ENCODE data around the gene RIMS4.

Gene RIMS4

DNA sequence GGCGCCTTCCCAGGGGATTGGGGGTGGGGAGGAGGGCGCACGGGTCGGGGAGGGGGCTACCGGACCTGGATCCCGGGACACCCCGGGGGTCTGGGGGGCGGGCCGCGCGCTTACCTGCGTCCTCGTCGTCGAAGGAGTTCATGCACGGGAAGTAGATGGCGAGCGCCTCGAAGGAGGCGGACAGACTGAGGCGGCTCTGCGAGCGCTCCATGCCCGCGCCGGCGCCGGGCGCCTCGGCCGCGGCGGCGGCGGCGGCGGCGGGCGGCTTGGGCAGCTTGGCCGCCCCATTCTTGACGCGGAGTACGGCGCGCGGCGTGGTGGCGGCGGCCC, 320 bp downstream of the RIMS4 start:
- Histone ChIP-seq H3K4me3 (ENCODE audit: low read depth in 1 of 2, low read length in 2 of 2) (no peak overlapping the region), H3K27me3 (ENCODE audit: insufficient read depth, low read length, poor library complexity) (peaks cover 7% of the 10 kb centered on the region), H2AFZ (ENCODE audit: low read depth, low read length) (no peak overlapping the region), H3K79me2 (ENCODE audit: insufficient read depth, low read length) (no peaks in the 10 kb centered on the region), H3K9me3 (ENCODE audit: insufficient read depth, low read length, severe bottlenecking) (no peaks in the 10 kb centered on the region), H3K36me3 (ENCODE audit: insufficient read depth, low read length) (no peaks in the 10 kb centered on the region), H3K4me1 (ENCODE audit: insufficient read depth, low read length) (no peaks in the 10 kb centered on the region), H4K20me1 (ENCODE audit: insufficient read depth, low read length) (no peaks in the 10 kb centered on the region), H3K4me2 (ENCODE audit: insufficient read depth, low read length) (no peak overlapping the region), H3K9ac (ENCODE audit: low read depth, low read length) (no peak overlapping the region), H3K27ac (ENCODE audit: low read length) (no peak overlapping the region)
- no peak for DNase-seq
- no peak for TF ChIP-seq EZH2 (IDR thresholded peaks at IDR 0.05; ENCODE audit: borderline replicate concordance, low read depth, low read length, severe bottlenecking)
- TF ChIP-seq, protein P1, sequence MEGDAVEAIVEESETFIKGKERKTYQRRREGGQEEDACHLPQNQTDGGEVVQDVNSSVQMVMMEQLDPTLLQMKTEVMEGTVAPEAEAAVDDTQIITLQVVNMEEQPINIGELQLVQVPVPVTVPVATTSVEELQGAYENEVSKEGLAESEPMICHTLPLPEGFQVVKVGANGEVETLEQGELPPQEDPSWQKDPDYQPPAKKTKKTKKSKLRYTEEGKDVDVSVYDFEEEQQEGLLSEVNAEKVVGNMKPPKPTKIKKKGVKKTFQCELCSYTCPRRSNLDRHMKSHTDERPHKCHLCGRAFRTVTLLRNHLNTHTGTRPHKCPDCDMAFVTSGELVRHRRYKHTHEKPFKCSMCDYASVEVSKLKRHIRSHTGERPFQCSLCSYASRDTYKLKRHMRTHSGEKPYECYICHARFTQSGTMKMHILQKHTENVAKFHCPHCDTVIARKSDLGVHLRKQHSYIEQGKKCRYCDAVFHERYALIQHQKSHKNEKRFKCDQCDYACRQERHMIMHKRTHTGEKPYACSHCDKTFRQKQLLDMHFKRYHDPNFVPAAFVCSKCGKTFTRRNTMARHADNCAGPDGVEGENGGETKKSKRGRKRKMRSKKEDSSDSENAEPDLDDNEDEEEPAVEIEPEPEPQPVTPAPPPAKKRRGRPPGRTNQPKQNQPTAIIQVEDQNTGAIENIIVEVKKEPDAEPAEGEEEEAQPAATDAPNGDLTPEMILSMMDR (IDR thresholded peaks at IDR 0.05; ENCODE audit: borderline replicate concordance, extremely low read depth, low read length, poor library complexity, severe bottlenecking): no peak
- ATAC-seq (ENCODE audit: insufficient read depth, low read depth): no peak

DNA sequence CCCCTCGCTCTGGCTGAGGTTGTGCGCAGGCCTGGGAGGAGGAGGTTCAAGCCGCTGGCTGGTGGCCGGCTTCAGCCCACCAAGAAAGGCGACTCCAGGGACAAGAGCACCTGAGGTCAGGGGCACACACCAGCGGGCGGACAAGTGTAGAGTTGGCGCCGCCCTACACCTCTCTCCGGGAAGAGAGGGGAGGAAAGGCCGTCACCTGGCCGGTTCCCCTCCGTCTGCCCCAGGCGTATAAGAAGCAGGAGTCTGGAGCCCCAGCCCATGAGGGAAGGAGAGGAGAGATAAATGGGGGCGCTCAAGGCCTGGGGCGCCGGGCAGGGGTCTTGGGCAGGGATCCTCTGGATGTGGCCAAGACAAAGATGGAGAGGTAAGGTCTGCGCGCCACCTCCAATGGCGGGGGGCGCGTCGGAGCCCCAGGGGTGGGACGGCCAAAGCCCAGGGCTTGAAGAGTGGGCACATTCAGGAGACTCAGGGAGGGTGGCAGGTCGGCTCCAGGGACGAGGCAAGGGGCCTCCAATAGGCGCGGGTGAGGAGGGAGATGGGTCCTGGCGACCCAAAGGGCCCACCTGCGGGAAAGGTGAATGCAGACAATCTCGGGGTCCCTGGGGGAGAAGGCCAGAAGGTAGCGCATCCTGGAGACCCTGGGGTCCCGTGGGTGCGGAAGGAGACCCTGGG, 826 bp downstream of the RIMS4 start:
- no peaks in the 10 kb centered on the region for H3K36me3 ChIP-seq (ENCODE audit: insufficient read depth, low read length)
- H2AFZ ChIP-seq (ENCODE audit: low read depth, low read length): no peak overlapping the region
- H3K4me1 ChIP-seq (ENCODE audit: insufficient read depth, low read length): no peaks in the 10 kb centered on the region
- H3K9ac ChIP-seq (ENCODE audit: low read depth, low read length): no peak overlapping the region
- H3K4me2 ChIP-seq (ENCODE audit: insufficient read depth, low read length): no peak overlapping the region
- H3K4me3 ChIP-seq (ENCODE audit: low read depth in 1 of 2, low read length in 2 of 2): no peak overlapping the region
- H3K27me3 ChIP-seq (ENCODE audit: insufficient read depth, low read length, poor library complexity): peaks cover 8% of the 10 kb centered on the region
- TF ChIP-seq EZH2 (IDR thresholded peaks at IDR 0.05; ENCODE audit: borderline replicate concordance, low read depth, low read length, severe bottlenecking): no peak
- TF ChIP-seq, protein P1 (IDR thresholded peaks at IDR 0.05; ENCODE audit: borderline replicate concordance, extremely low read depth, low read length, poor library complexity, severe bottlenecking): no peak
- no peak for ATAC-seq (ENCODE audit: insufficient read depth, low read depth)
- no peaks in the 10 kb centered on the region for H3K79me2 ChIP-seq (ENCODE audit: insufficient read depth, low read length)
- no peaks in the 10 kb centered on the region for H3K9me3 ChIP-seq (ENCODE audit: insufficient read depth, low read length, severe bottlenecking)
- DNase-seq: no peak
- H4K20me1 ChIP-seq (ENCODE audit: insufficient read depth, low read length): no peaks in the 10 kb centered on the region
- H3K27ac ChIP-seq (ENCODE audit: low read length): no peak overlapping the region

DNA sequence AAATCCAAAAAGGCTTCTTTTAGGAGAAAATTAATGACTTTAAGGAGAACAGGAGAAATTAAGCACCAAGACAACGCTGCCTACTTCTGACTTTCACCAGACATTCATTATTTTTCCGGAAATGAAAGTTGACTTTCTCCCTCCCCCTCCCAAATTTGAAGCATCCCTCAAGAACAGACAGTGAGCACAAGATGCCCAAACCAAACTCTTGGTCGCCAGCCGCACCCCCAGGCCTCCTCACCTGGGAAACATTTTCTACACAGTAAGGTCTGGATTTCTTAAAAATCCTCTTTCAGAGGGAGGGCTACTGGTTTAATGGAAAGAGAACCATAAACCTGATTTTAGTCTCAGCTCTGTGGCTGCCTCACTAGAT, 2.7 kb downstream of the RIMS4 start:
- no peak overlapping the region for H3K27ac ChIP-seq (ENCODE audit: low read length)
- H3K4me2 ChIP-seq (ENCODE audit: insufficient read depth, low read length): no peak overlapping the region
- no peak for ATAC-seq (ENCODE audit: insufficient read depth, low read depth)
- no peak overlapping the region for H2AFZ ChIP-seq (ENCODE audit: low read depth, low read length)
- no peaks in the 10 kb centered on the region for H3K36me3 ChIP-seq (ENCODE audit: insufficient read depth, low read length)
- no peak overlapping the region for H3K4me3 ChIP-seq (ENCODE audit: low read depth in 1 of 2, low read length in 2 of 2)
- TF ChIP-seq, protein P1 (IDR thresholded peaks at IDR 0.05; ENCODE audit: borderline replicate concordance, extremely low read depth, low read length, poor library complexity, severe bottlenecking): no peak
- no peak for TF ChIP-seq EZH2 (IDR thresholded peaks at IDR 0.05; ENCODE audit: borderline replicate concordance, low read depth, low read length, severe bottlenecking)
- H3K9me3 ChIP-seq (ENCODE audit: insufficient read depth, low read length, severe bottlenecking): no peaks in the 10 kb centered on the region
- no peak for DNase-seq
- no peaks in the 10 kb centered on the region for H3K4me1 ChIP-seq (ENCODE audit: insufficient read depth, low read length)
- no peak overlapping the region for H3K9ac ChIP-seq (ENCODE audit: low read depth, low read length)
- H3K79me2 ChIP-seq (ENCODE audit: insufficient read depth, low read length): no peaks in the 10 kb centered on the region
- peaks cover 19% of the 10 kb centered on the region for H3K27me3 ChIP-seq (ENCODE audit: insufficient read depth, low read length, poor library complexity)
- H4K20me1 ChIP-seq (ENCODE audit: insufficient read depth, low read length): no peaks in the 10 kb centered on the region

All from DND-41 (cell line).